Omental fat pad (tissue), 4 donors: ENCODE results near the gene ZNF691. TPM values are rescaled to one million over a fixed set of nuclear protein-coding genes. Genes with fewer than 3 reads are reported as not detected.

Experiments used
- ATAC-seq: fragments of 150-250 bp; one replicate; pipeline ENCODE4 v1.9.1; 2016; ENCODE audit warnings: mild to moderate bottlenecking, moderate library complexity; ENCODE audit not compliant: low FRiP score
- DNase-seq: peaks from one replicate; pipeline ENCODE4 v3.0.0-alpha.2; 2019; ENCODE audit warnings: low spot score
- total RNA-seq, 4 donors: library from RNA; depleted of rRNA; stranded (reverse); fragments of >200 nt; gene quantifications; one replicate each; pipeline ENCODE4 v1.1.0, GENCODE V29; 2016
- TF ChIP-seq, protein P1 (sequence below), 3 donors: fragments of 450-650 bp; IDR thresholded peaks; one replicate each; pipeline ENCODE4 v1.5.1; 2016 to 2017; ENCODE audit warnings: antibody characterized with exemption in 3 of 3, mild to moderate bottlenecking in 3 of 3, moderate library complexity in 2 of 3

ZNF691 gene
- total RNA-seq, 4 donors from 2014 or later, result 6.2 to 11.2 (median 8.8) TPM

DNA sequence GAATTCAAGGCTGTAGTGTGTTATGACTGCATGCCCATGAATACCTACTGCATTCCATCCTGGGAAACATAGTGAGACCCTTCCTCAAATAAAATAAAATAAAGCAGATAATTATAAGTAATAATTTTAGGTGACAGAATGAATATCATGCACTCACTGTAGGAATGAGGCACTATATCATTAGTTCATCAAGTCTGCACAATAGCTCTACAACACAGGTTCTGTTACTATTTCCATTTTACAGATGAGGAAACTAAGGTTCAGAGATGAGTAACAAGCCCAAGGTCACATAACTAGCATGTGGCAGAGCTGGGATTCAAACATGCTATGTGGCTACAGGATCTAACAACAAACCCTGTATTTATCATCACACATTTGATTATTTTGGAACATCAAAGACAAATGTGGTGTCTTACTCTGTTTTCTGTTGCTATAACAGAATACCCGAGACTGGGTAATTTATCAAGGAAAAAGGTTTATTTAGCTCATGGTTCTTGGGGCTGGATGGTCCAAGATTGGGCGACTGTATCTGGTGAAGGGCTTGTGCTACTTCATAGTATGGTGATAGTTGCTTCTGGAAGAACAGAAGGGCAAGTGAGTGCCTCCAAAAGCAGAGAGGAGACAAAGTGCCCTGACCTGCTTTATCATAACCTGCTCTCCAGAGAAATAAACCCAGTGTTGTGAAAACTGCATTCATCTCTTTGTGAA, 4.8 kb upstream of the ZNF691 start:
- DNase-seq, result no peak
- TF ChIP-seq, protein P1, sequence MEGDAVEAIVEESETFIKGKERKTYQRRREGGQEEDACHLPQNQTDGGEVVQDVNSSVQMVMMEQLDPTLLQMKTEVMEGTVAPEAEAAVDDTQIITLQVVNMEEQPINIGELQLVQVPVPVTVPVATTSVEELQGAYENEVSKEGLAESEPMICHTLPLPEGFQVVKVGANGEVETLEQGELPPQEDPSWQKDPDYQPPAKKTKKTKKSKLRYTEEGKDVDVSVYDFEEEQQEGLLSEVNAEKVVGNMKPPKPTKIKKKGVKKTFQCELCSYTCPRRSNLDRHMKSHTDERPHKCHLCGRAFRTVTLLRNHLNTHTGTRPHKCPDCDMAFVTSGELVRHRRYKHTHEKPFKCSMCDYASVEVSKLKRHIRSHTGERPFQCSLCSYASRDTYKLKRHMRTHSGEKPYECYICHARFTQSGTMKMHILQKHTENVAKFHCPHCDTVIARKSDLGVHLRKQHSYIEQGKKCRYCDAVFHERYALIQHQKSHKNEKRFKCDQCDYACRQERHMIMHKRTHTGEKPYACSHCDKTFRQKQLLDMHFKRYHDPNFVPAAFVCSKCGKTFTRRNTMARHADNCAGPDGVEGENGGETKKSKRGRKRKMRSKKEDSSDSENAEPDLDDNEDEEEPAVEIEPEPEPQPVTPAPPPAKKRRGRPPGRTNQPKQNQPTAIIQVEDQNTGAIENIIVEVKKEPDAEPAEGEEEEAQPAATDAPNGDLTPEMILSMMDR (IDR thresholded peaks at IDR 0.05), result no peak
- no peak for ATAC-seq

DNA sequence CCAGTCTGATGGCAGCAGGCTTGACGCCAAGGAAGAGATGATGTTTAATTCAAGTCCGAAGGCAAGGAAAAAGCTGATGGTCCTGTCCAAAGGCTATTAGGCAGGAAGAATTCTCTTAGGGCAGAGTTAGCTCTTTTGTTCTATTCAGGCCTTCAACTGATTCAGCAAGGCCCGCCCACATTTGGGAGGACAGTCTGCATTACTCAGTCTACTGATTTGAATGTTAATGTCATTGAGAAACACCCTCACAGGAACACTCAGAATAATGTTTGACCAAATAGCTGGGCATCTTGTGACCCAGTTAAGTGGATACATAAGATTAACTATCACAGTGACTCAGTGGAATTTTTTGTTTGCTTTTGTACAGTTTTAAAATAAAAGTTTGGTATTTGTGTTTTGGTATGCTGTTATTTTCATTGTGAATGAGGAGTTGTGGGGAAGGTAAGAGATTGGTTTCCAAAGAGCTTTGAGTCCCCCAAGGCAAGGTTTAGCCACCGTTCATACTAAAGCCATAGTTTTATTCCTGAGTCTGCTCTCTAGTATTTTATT, 1.7 kb upstream of the ZNF691 start:
- TF ChIP-seq, protein P1 (IDR thresholded peaks at IDR 0.05), result no peak
- ATAC-seq (no peak), DNase-seq (no peak)

DNA sequence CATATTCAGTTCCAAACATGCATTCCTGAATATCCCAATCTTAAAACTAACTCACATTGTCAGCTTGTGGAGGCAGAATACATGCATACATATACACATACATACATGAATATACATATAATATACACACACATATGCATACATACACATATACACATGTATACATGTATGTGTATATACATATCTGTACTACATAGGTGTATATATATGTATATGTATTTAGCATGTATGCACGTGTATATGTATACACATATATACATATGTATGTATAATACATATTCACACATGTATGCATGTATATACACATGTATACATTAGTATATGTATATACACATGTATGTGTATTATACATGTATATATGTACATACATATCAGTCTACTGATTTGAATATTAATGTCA, 1.2 kb upstream of the ZNF691 start:
- TF ChIP-seq, protein P1 (IDR thresholded peaks at IDR 0.05), result no peak
- DNase-seq, result no peak
- no peak for ATAC-seq

DNA sequence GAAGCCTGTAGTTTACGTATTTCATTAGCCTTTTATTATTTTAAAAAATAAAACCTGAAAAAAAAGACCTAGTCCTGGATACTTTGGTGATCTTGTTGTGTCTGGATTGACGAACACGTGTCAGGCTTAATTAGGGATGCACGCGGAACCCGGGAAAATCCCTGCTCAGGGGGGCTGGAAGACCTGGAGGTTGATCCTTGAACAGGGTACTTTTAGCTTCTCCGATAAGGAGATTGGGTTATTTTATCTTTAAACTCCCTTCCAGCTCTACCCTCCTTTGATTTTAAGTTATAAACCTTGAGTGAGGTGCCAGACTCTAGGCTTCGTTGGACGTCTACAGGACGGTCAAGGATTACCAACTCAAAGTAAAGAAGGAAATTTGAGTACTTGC, 552 bp upstream of the ZNF691 start:
- ATAC-seq (peak; percentile 1), DNase-seq (no peak)
- TF ChIP-seq, protein P1 (IDR thresholded peaks at IDR 0.05), result no peak

DNA sequence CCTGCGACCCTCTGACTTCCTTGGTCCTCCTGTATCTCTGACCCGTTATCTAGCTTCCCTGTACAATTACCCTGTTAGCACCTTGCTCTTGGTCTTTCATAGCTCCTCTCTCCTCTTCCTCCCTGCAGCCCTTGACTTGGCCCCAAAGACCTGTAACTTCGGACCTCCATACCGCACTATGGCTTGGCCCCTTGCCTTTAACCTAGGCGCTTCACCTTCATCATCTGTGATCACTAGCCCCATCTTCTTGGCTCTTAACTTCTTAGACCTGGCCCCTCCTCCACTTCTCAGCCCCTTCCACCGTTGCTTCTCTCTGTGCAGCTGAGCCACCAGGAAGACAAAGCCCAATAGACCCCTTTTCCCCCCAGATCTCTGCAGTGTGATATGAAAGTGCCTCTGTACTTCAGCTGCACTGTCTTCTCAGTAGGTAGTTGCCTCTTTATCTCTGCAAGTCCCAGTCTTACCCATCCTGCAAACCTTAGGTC, 740 bp downstream of the ZNF691 start:
- ATAC-seq (no peak), DNase-seq (no peak)
- TF ChIP-seq, protein P1 (IDR thresholded peaks at IDR 0.05), result no peak

DNA sequence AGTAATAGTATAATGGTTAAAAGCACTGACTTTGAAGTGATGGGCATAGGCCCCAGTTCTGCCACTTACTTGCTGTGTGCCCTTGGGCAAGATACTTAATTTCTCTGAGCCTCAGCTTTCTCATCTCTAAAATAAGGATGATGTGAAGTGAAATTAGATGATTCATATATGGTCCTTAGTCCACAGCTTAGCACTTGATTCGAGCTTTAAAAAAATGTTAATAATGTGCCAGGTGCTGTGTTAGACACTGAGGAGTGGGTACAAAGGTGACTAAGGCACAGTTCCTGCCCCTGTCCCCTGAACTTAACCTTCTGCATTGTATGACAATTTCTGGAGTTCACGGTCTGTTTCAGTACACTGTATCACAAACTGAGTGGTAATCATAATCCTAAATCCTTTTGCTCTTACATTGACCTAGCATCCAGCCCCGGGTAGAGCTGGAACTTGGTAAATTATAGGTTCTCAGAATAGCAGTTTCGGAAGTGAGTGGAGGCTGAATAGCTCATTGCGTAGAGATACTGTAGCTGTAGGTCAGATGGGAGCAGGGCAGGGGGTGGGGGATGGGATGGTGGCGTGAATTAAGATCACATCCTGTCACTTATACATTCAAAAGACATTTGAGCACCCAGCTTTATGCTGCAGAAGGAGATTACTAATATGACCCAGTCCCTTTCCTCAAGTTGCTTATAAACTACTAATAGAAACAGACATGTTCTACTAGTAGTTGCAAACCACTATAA, 1.5 kb downstream of the ZNF691 start:
- TF ChIP-seq, protein P1 (IDR thresholded peaks at IDR 0.05), result no peak
- DNase-seq (no peak), ATAC-seq (no peak)
